Ovary (tissue), 3 donors: ENCODE results near the gene PLA2G2E.

Experiments used
- EP300 ChIP-seq: sonication (generic); formaldehyde crosslinking; IDR thresholded peaks from one replicate; pipeline ENCODE4 v1.6.1; 2017; ENCODE audit warnings: antibody characterized with exemption
- POLR2A ChIP-seq: fragments of 450-650 bp; IDR thresholded peaks from one replicate; pipeline ENCODE4 v1.6.1; 2017; ENCODE audit warnings: antibody characterized with exemption, mild to moderate bottlenecking, moderate library complexity
- TF ChIP-seq, protein P1 (sequence below), 3 donors: fragments of 450-650 bp in 2 of 3; fragments of 200-600 bp in 1 of 3; IDR thresholded peaks; one replicate each; pipeline versions ENCODE4 v1.5.1 to v1.8.0; 2016 to 2022; ENCODE audit warnings: antibody characterized with exemption in 3 of 3, mild to moderate bottlenecking in 1 of 3
- donor health status: DM: no; HTN: no; CAD: no.

DNA sequence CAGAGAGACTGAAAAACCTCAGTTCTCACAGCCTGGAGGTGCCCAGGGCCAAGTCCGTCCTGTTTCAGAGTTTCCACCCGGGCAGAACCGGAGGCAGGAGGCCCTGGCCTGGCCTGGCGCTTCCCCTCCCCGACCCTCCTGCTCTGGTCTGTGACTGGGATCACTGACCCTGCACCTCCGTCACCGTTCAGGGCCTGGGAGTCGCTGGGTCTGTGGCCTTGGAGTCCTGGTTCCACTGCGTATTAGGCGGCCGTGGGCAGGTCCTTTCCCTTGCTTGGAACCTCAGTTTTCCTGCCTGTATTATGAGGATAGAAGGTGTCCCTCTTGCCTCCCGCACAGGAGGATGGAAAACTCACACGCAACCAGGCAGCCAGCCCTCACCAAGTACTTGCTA lies 533 bp upstream of the PLA2G2E start:
- TF ChIP-seq, protein P1, sequence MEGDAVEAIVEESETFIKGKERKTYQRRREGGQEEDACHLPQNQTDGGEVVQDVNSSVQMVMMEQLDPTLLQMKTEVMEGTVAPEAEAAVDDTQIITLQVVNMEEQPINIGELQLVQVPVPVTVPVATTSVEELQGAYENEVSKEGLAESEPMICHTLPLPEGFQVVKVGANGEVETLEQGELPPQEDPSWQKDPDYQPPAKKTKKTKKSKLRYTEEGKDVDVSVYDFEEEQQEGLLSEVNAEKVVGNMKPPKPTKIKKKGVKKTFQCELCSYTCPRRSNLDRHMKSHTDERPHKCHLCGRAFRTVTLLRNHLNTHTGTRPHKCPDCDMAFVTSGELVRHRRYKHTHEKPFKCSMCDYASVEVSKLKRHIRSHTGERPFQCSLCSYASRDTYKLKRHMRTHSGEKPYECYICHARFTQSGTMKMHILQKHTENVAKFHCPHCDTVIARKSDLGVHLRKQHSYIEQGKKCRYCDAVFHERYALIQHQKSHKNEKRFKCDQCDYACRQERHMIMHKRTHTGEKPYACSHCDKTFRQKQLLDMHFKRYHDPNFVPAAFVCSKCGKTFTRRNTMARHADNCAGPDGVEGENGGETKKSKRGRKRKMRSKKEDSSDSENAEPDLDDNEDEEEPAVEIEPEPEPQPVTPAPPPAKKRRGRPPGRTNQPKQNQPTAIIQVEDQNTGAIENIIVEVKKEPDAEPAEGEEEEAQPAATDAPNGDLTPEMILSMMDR (IDR thresholded peaks at IDR 0.05): no peak
- TF ChIP-seq EP300: no peak
- no peak for TF ChIP-seq POLR2A
